WI38 (cell line): ENCODE data around the gene IFNL3.
"Not testable (repeated sequence)": the region's sequence is repeated elsewhere in the genome, so short reads cannot be mapped to it uniquely, and the experiment has no call there.

ENCODE experiments used
- H3K4me3 ChIP-seq: 2 replicates; pipeline ENCODE4 v1.5.1; 2011; ENCODE audit warnings: low read depth, mild to moderate bottlenecking, control low read depth, low read length
- CTCF ChIP-seq: IDR thresholded peaks from 2 replicates; pipeline ENCODE4 v1.5.1; 2012; ENCODE audit warnings: low read depth, mild to moderate bottlenecking, control low read depth, low read length

The IFNL3 gene

GRCh38 chr19:39244410-39245100, at the start of gene IFNL3:
IFNL3 (minus strand) TSS chr19:39245006; CDS start chr19:39244967, 39 bp downstream.
- not testable (repeated sequence) for H3K4me3 ChIP-seq

GRCh38 chr19:39293394-39293793, 48.6 kb upstream of the IFNL3 start:
- no peak overlapping the region for H3K4me3 ChIP-seq
- no peak for TF ChIP-seq CTCF

GRCh38 chr19:39284032-39284431, 39.2 kb upstream of the IFNL3 start:
- TF ChIP-seq CTCF = no peak
- no peak overlapping the region for H3K4me3 ChIP-seq

GRCh38 chr19:39282021-39282420, 37.2 kb upstream of the IFNL3 start:
- H3K4me3 ChIP-seq = no peak overlapping the region

GRCh38 chr19:39277598-39277997, 32.8 kb upstream of the IFNL3 start:
- no peak overlapping the region for H3K4me3 ChIP-seq
- TF ChIP-seq CTCF = no peak

More at GRCh38 chr19:39282021-39282420, 37.2 kb upstream of the IFNL3 start:
- no peak for TF ChIP-seq CTCF

- TF ChIP-seq CTCF = no peak
Observed at GRCh38 chr19:39276740-39277139, 31.9 kb upstream of the IFNL3 start.

GRCh38 chr19:39275578-39275977, 30.8 kb upstream of the IFNL3 start:
- TF ChIP-seq CTCF = no peak

More at GRCh38 chr19:39276740-39277139, 31.9 kb upstream of the IFNL3 start:
- no peak overlapping the region for H3K4me3 ChIP-seq

GRCh38 chr19:39273859-39274258, 29.1 kb upstream of the IFNL3 start:
- H3K4me3 ChIP-seq = not testable (repeated sequence)

More at GRCh38 chr19:39275578-39275977, 30.8 kb upstream of the IFNL3 start:
- no peak overlapping the region for H3K4me3 ChIP-seq
